ENCODE measurements around the gene CEMIP.
A peak's percentile ranks its signal among the peaks of the same experiment; 100 is the strongest.

The CEMIP gene

GRCh38 chr15:80856809-80857377 lies 77.7 kb downstream of the CEMIP start:
- Histone ChIP-seq H3K36me3 (ENCODE audit: control insufficient read depth in 2 of 2, insufficient read depth in 1 of 2, low read length in 2 of 2) (no peaks in the 10 kb centered on the region), H3K27ac (ENCODE audit: extremely low read depth, low read depth, low read length) (no peak overlapping the region), H3K9me3 (ENCODE audit: control insufficient read depth, insufficient read depth, low read depth, low read length) (no peaks in the 10 kb centered on the region), H3K4me1 (ENCODE audit: control insufficient read depth, insufficient read depth, low read length) (no peaks in the 10 kb centered on the region), H3K4me3 (ENCODE audit: low read depth, low read length) (no peak overlapping the region)
- ChIA-PET CTCF (interaction anchor here (0.6 to 1.4 kb wide), 5 partner anchors 27 to 759 kb away, joined by 3 to 5 read pairs (median 3); partner anchors contain the start of gene CEMIP), POLR2A (no interaction called here)
- no peak for TF ChIP-seq FEZF1 (tag by site-specific recombination; IDR thresholded peaks at IDR 0.05)
- no peak for TF ChIP-seq ZNF362 (tag by site-specific recombination; IDR thresholded peaks at IDR 0.05)
- TF ChIP-seq TCF7L2 (IDR thresholded peaks at IDR 0.05; ENCODE audit: borderline replicate concordance, low read depth, low read length), result no peak
- no peak for TF ChIP-seq ZNF837 (tag by site-specific recombination; IDR thresholded peaks at IDR 0.05)
- TF ChIP-seq ZNF433 (tag by site-specific recombination; IDR thresholded peaks at IDR 0.05; ENCODE audit: low read depth), result no peak
- peak; percentile 75 for TF ChIP-seq ZBTB8A (tag by site-specific recombination; IDR thresholded peaks at IDR 0.05)
- TF ChIP-seq TRIM28 (IDR thresholded peaks at IDR 0.05; ENCODE audit: borderline replicate concordance, low read length), result no peak
- peak; percentile 34 for TF ChIP-seq ZIC2 (tag by site-specific recombination; IDR thresholded peaks at IDR 0.05)
- TF ChIP-seq ZBTB48 (tag by site-specific recombination; IDR thresholded peaks at IDR 0.05), result no peak
- no peak for TF ChIP-seq PBX3 (CRISPR knock-in tag; IDR thresholded peaks at IDR 0.05)
- no peak for TF ChIP-seq SCRT1 (tag by site-specific recombination; IDR thresholded peaks at IDR 0.05; ENCODE audit: borderline replicate concordance)
- TF ChIP-seq ZNF266 (tag by site-specific recombination; IDR thresholded peaks at IDR 0.05; ENCODE audit: low read depth), result no peak
- TF ChIP-seq ZNF555 (tag by site-specific recombination; conservative IDR thresholded peaks at IDR 0.05), result no peak
- no peak for TF ChIP-seq ZNF146 (tag by site-specific recombination; IDR thresholded peaks at IDR 0.05)

GRCh38 chr15:80861731-80862170 lies 82.6 kb downstream of the CEMIP start:
- Histone ChIP-seq H3K36me3 (ENCODE audit: control insufficient read depth in 2 of 2, insufficient read depth in 1 of 2, low read length in 2 of 2) (no peaks in the 10 kb centered on the region), H3K4me1 (ENCODE audit: control insufficient read depth, insufficient read depth, low read length) (no peaks in the 10 kb centered on the region), H3K4me3 (ENCODE audit: low read depth, low read length) (no peak overlapping the region), H3K9me3 (ENCODE audit: control insufficient read depth, insufficient read depth, low read depth, low read length) (no peaks in the 10 kb centered on the region), H3K27ac (ENCODE audit: extremely low read depth, low read depth, low read length) (no peak overlapping the region)
- POLR2A ChIA-PET, result no interaction called here
- TF ChIP-seq ZNF707 (tag by site-specific recombination; IDR thresholded peaks at IDR 0.05), result no peak
- no peak for TF ChIP-seq ZNF324 (tag by site-specific recombination; IDR thresholded peaks at IDR 0.05)
- no peak for TF ChIP-seq ZNF76 (tag by site-specific recombination; IDR thresholded peaks at IDR 0.05; ENCODE audit: borderline replicate concordance, low read depth)
- no peak for TF ChIP-seq ZNF843 (tag by site-specific recombination; IDR thresholded peaks at IDR 0.05)
- TF ChIP-seq KLF1 (tag by site-specific recombination; IDR thresholded peaks at IDR 0.05), result no peak
- no peak for TF ChIP-seq HOXC10 (CRISPR knock-in tag; IDR thresholded peaks at IDR 0.05)
- CTCF ChIA-PET, result interaction anchor here (0.5 to 0.7 kb wide), 3 partner anchors 24 to 413 kb away, joined by 3 read pairs; no protein-coding TSS in a partner anchor

GRCh38 chr15:80864666-80865065 lies 85.5 kb downstream of the CEMIP start:
- Histone ChIP-seq H3K4me3 (ENCODE audit: low read depth, low read length) (no peak overlapping the region), H3K27ac (ENCODE audit: extremely low read depth, low read depth, low read length) (no peak overlapping the region), H3K9me3 (ENCODE audit: control insufficient read depth, insufficient read depth, low read depth, low read length) (no peaks in the 10 kb centered on the region), H3K36me3 (ENCODE audit: control insufficient read depth in 2 of 2, insufficient read depth in 1 of 2, low read length in 2 of 2) (no peaks in the 10 kb centered on the region), H3K4me1 (ENCODE audit: control insufficient read depth, insufficient read depth, low read length) (no peaks in the 10 kb centered on the region)
- CTCF ChIA-PET, result interaction anchor here (1.2 kb wide), 1 partner anchor 19 kb away, joined by 3 read pairs; no protein-coding TSS in a partner anchor
- TF ChIP-seq ZSCAN16 (tag by site-specific recombination; IDR thresholded peaks at IDR 0.05) (no peak), ZBTB21 (tag by site-specific recombination; IDR thresholded peaks at IDR 0.05) (no peak), ZNF704 (tag by site-specific recombination; IDR thresholded peaks at IDR 0.05) (no peak), ZNF155 (tag by site-specific recombination; IDR thresholded peaks at IDR 0.05) (no peak), ZNF843 (tag by site-specific recombination; IDR thresholded peaks at IDR 0.05) (no peak), HOXA7 (CRISPR knock-in tag; IDR thresholded peaks at IDR 0.05; ENCODE audit: borderline replicate concordance) (no peak), ZSCAN18 (tag by site-specific recombination; IDR thresholded peaks at IDR 0.05) (no peak), ZNF596 (tag by site-specific recombination; IDR thresholded peaks at IDR 0.05) (no peak), ZNF785 (tag by site-specific recombination; IDR thresholded peaks at IDR 0.05) (no peak), ZBTB17 (tag by site-specific recombination; IDR thresholded peaks at IDR 0.05) (no peak)
- POLR2A ChIA-PET, result no interaction called here

All from HEK293 (cell line).